Heart left ventricle (tissue), 16 donors: ENCODE measurements around the gene CIB4. TPM values are rescaled to one million over a fixed set of nuclear protein-coding genes. Genes with fewer than 3 reads are reported as not detected.

Experiments
- ATAC-seq, 4 donors: fragments of 200-7000 bp; cut with Tn5 transposase; one replicate each; pipeline ENCODE4 v1.9.1; 2020 to 2022; ENCODE audit warnings: moderate library complexity in 4 of 4, mild to moderate bottlenecking in 3 of 4, moderate number of reproducible peaks in 1 of 4
- DNase-seq, 5 donors: peaks; one replicate each; pipeline ENCODE4 v3.0.0-alpha.2; 2020
- H3K27ac ChIP-seq, 12 donors: fragments of 200-600 bp; sonication (generic) in 4 of 12; one replicate each; pipeline versions ENCODE4 v1.5.0 to v1.8.0; 2016 to 2022; ENCODE audit warnings: mild to moderate bottlenecking in 2 of 12
- H3K27me3 ChIP-seq, 9 donors: fragments of 200-600 bp; sonication (generic) in 2 of 9; one replicate each; pipeline versions ENCODE4 v1.5.1 to v1.8.0; 2016 to 2022; ENCODE audit warnings: mild to moderate bottlenecking in 3 of 9
- H3K36me3 ChIP-seq, 9 donors: fragments of 200-600 bp; sonication (generic) in 2 of 9; one replicate each; pipeline versions ENCODE4 v1.5.0 to v1.8.0; 2018 to 2022; ENCODE audit warnings: mild to moderate bottlenecking in 2 of 9
- H3K4me1 ChIP-seq, 12 donors: fragments of 200-600 bp; sonication (generic) in 4 of 12; one replicate each; pipeline versions ENCODE4 v1.5.0 to v1.8.0; 2016 to 2022; ENCODE audit warnings: mild to moderate bottlenecking in 3 of 12
- H3K4me3 ChIP-seq, 12 donors: fragments of 200-600 bp; sonication (generic) in 4 of 12; one replicate each; pipeline versions ENCODE4 v1.5.0 to v1.8.0; 2017 to 2022; ENCODE audit warnings: mild to moderate bottlenecking in 9 of 12, moderate library complexity in 4 of 12
- H3K9me3 ChIP-seq, 12 donors: fragments of 200-600 bp; sonication (generic) in 4 of 12; one replicate each; pipeline versions ENCODE4 v1.5.0 to v1.8.0; 2016 to 2022; ENCODE audit warnings: mild to moderate bottlenecking in 1 of 12
- POLR2A ChIP-seq, 2 donors: fragments of 450-650 bp; IDR thresholded peaks; one replicate each; pipeline ENCODE4 v1.6.1; 2017; ENCODE audit warnings: antibody characterized with exemption in 2 of 2, mild to moderate bottlenecking in 2 of 2, moderate library complexity in 2 of 2
- WGBS, 4 donors: extraction: QIAGEN DNeasy Blood & Tissue Kit in 2 of 4; methylation state at CpG; one replicate each; pipeline versions ENCODE4 v1.1.5 to v1.1.7; 2013 to 2018; 5-methylcytosine and 5-hydroxymethylcytosine counted together
- intact Hi-C, 10 donors: fragments of 100-400 bp; cut with DNase I; formaldehyde crosslinking; loops; one replicate each; pipeline versions ENCODE4 v1.11.1 to v1.14.2; 2022
- polyA plus RNA-seq, 2 donors: library from polyadenylated mRNA; stranded (reverse); fragments of 200-250 nt; gene quantifications; one replicate each; pipeline ENCODE4 v1.2.3, GENCODE V29; 2013
- total RNA-seq, 9 donors: library from RNA; depleted of rRNA in 2 of 9; stranded (reverse); fragments of >200 nt in 2 of 9; fragmentation: NEBNext Ultra II Directional in 3 of 9; extraction: Animal tissue kit (Norgen Biotek cat#: 25700) in 3 of 9; gene quantifications; one replicate each; pipeline versions ENCODE4 v1.1.0 to v1.2.4, GENCODE V29; 2016 to 2023
- TF ChIP-seq, protein P1 (sequence below), 12 donors: fragments of 200-600 bp; sonication (generic) in 4 of 12; IDR thresholded peaks; one replicate each; pipeline versions ENCODE4 v1.5.0 to v1.8.0; 2018 to 2022; ENCODE audit warnings: antibody characterized with exemption in 12 of 12, mild to moderate bottlenecking in 5 of 12
- donor health status: ischemic (EF 13 %, LVEDD 7.1; RV severe dilation, severe dysfunction).
- donor health status: healthy with polysubstance abuse.
- donor health status: DM: no; HTN: yes; CAD: no.
- donor health status: DM: no; HTN: no; CAD: no.
- donor health status: ischemic (EF 25% LVEDD 6.9; RV normal size, moderate dysfunction).
- donor health status: ischemic (EF 25% LVEDD 5.7; RV mildly dilated, moderate dysfunction).
- donor health status: healthy.
- donor health status: DM: yes; HTN: yes; CAD: no.
- donor health status: ischemic (EF 35%, LVEDD 5.7; RV mildly dilated, moderate dysfunction).
- donor health status: nonischemic (EF 11% LVEDD 7.7; RV severe dilation, severe dysfunction).
- donor health status: DM: yes; HTN: yes; CAD: no.
- donor health status: PGD.
- donor health status: ischemic (EF 29% LVEDD 5.4; RV normal size, mild dysfunction).
- donor health status: nonischemic (EF 23%, LVEDD 6.1; RV moderate dilation, normal function).

Gene CIB4
- total and polyA plus RNA-seq, 11 donors = not detected

DNA sequence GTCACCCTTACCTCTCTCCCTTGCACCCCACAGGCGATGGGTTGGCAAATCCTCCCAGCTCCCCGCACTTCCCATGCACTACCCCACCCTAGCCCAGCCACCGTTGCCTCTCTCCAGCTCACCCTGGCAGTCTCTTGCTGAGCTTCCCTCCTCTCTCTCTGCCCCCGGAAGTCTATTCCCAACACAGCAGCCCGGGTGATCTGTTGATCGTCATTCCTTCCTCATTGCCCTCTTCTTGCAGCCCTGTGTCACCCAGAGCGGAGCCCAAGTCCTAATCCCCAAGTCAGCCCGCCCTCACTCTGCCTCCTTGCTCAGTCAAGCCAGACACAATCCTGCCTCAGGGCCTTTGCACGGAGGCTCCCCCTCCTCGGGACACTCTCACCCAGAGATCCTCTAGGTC lies 55.2 kb downstream of the CIB4 start:
- Histone ChIP-seq H3K9me3 (no peaks in the 10 kb centered on the region), H3K27ac (no peak overlapping the region), H3K4me1 (no peaks in the 10 kb centered on the region), H3K4me3 (no peak overlapping the region), H3K27me3 (peaks cover 0 to 72% (median 20%) of the 10 kb centered on the region in 9 donors), H3K36me3 (no peaks in the 10 kb centered on the region)
- 52 to 68% (median 62%) methylated on average over 10 of the region's 10 CpGs for WGBS, 4 donors
- no peak for ATAC-seq
- TF ChIP-seq POLR2A (IDR thresholded peaks at IDR 0.05) = no peak
- intact Hi-C loops = no loop called here
- DNase-seq = no peak

DNA sequence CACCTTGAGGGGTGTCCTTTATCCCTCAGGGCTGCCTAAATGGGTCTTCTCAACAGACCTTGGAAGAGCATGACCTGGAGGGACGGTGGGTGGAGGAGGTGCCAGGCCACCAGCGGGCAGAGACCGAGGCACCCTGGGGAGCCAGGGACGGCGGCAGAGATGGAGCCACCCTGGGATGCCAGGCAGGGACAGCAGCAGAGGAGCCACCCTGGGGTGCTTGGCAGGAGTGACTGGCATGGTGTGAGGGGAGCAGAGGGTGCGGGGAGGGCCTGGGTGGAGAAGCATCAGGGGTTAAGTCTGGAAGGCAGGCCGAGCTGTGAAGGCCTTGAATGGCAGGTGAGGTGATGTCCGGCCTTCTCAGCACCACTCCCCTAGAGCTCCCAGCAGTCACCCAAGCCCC lies 56.1 kb downstream of the CIB4 start:
- no peaks in the 10 kb centered on the region for H3K4me1 ChIP-seq
- H3K27ac ChIP-seq = no peak overlapping the region
- no peak overlapping the region for H3K4me3 ChIP-seq
- no peak for TF ChIP-seq POLR2A (IDR thresholded peaks at IDR 0.05)
- TF ChIP-seq, protein P1, sequence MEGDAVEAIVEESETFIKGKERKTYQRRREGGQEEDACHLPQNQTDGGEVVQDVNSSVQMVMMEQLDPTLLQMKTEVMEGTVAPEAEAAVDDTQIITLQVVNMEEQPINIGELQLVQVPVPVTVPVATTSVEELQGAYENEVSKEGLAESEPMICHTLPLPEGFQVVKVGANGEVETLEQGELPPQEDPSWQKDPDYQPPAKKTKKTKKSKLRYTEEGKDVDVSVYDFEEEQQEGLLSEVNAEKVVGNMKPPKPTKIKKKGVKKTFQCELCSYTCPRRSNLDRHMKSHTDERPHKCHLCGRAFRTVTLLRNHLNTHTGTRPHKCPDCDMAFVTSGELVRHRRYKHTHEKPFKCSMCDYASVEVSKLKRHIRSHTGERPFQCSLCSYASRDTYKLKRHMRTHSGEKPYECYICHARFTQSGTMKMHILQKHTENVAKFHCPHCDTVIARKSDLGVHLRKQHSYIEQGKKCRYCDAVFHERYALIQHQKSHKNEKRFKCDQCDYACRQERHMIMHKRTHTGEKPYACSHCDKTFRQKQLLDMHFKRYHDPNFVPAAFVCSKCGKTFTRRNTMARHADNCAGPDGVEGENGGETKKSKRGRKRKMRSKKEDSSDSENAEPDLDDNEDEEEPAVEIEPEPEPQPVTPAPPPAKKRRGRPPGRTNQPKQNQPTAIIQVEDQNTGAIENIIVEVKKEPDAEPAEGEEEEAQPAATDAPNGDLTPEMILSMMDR (IDR thresholded peaks at IDR 0.05) = no peak
- intact Hi-C loops = no loop called here
- no peaks in the 10 kb centered on the region for H3K9me3 ChIP-seq
- DNase-seq (no peak), ATAC-seq (no peak)
- H3K36me3 ChIP-seq = no peaks in the 10 kb centered on the region
- 80 to 92% (median 85%) methylated on average over 7 to 8 of the region's 8 CpGs for WGBS, 4 donors
- peaks cover 0 to 78% (median 20%) of the 10 kb centered on the region in 9 donors for H3K27me3 ChIP-seq

DNA sequence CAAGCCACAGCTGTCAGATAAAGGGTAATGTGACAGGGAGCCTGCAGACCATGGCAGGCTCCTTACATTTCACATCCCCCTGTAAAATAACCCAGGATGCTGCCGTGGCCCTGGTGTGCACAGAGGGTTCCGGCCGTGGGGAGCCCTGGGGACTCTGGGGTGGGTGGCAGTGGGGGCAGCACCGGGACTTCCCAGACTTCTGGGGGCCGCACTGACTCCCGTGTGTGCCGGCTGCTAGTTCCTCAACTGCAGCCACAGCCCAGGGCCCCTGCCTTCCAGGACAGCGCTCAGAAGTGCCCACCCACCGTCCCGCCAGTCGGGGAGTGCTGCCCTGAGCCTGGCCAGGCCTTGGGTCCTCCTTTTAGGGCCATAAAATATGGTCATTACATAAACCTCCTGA lies 56.5 kb downstream of the CIB4 start:
- intact Hi-C loops = no loop called here
- peaks cover 0 to 77% (median 20%) of the 10 kb centered on the region in 9 donors for H3K27me3 ChIP-seq
- H3K36me3 ChIP-seq = no peaks in the 10 kb centered on the region
- 73 to 86% (median 84%) methylated on average over 9 to 11 of the region's 11 CpGs; no CpG with 5 or more reads in 1 of the 4 donors for WGBS, 4 donors
- H3K9me3 ChIP-seq = no peaks in the 10 kb centered on the region
- no peak for TF ChIP-seq POLR2A (IDR thresholded peaks at IDR 0.05)
- TF ChIP-seq, protein P1 (IDR thresholded peaks at IDR 0.05) = no peak
- no peak overlapping the region for H3K4me3 ChIP-seq
- H3K4me1 ChIP-seq = no peaks in the 10 kb centered on the region
- DNase-seq = no peak
- no peak overlapping the region for H3K27ac ChIP-seq
- no peak for ATAC-seq

DNA sequence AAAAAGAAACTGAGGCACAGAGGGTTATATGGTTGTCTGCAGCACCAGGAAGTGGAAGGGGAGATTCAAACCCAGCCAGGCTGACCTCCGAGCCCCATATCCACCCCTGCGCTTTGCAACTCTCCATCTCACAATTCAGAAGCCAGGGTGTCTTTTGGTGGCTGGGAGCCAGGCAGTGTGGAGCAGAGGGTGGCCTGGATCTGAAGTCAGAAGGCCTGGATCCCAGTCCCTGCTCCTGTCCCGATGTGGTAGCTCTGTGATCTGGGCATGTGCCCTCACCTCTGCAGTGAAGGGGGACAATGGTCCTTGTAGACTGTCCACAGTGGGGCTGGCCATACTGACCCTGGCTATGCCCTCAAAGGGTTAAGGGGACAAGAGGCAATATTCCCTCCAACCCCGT lies 57.0 kb downstream of the CIB4 start:
- WGBS, 4 donors = 64 to 78% (median 73%) methylated on average over 4 of the region's 4 CpGs
- no peaks in the 10 kb centered on the region for H3K4me1 ChIP-seq

More for the DNA sequence above, 57.0 kb downstream of the CIB4 start:
- H3K9me3 ChIP-seq = no peaks in the 10 kb centered on the region
- no peaks in the 10 kb centered on the region for H3K36me3 ChIP-seq
- intact Hi-C loops = no loop called here
- DNase-seq (no peak), ATAC-seq (no peak)
- no peak overlapping the region for H3K4me3 ChIP-seq
- H3K27me3 ChIP-seq = peaks cover 0 to 75% (median 22%) of the 10 kb centered on the region in 9 donors
- no peak for TF ChIP-seq POLR2A (IDR thresholded peaks at IDR 0.05)
- TF ChIP-seq, protein P1 (IDR thresholded peaks at IDR 0.05) = no peak
- H3K27ac ChIP-seq = no peak overlapping the region
